ENCODE measurements around the gene TRAF2.

TRAF2 gene

DNA sequence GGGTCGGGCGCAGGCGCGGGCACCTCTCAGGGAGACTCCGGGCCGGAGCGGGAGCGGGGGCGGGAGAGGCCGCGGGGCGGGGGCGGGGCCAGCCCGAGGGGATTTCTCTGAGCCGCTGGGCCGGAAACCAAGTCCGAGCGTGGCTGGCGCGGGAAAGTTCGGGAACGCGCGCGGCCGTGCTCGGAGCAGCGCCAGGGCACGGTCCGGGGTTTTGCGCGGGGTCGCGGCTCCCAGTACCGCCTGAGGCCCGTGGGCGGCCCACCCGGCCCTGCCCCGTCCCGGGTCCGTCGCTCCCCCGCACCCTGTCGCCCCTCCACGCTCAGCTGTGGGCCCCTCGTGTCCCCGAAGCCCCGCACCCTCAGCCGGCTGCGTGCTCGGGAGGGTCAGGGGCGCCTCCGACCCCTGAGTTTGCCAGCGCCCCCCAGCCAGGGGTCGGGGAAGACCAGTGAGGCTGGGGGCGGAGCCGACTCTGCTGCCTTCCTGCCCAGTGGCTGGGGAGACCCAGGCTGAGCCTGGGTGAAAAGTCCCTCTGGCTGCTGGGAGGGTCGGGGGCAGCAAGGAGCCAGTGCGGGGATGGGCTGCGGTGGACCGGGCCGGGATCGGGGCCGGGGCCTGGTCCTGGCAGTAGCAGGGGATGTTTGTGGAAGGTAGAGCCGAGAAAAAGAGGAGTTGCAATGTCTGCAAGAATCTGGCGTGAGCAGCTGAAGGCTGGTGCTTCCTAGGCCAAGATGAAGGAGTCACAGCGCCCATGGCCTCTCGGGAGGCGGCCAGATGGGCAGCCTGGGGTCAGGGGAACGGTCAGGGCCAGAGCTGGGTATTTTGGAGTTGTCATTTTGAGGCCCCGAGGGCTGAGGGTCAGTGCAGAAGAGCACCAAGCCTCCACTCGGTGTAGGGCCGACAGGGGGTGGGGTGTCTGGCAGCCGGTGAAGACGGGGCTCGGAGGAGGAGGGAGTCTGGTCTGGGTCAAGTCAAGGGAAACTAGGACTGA, 588 bp downstream of the TRAF2 start:
- peak; percentile 54 for DNase-seq

DNA sequence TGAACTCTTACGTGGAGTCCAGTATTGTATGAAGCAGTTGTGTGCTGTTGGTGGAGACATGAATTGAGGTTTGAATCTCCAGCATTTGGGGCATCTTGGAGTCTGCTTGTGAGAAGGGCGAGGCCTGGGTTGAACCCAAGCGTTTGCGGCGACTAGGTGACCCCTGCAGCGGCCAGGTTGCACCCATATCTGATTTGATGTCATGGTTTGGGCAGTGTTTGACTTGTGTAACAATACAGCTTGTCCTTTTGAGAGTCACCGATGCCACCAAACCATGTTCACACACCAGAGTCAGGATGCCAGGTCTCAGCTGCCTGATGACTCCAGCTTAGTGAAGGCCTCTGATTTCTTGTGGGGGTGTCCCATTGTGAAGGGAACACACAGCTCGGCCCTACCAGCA, 2.1 kb downstream of the TRAF2 start:
- no peak for DNase-seq

DNA sequence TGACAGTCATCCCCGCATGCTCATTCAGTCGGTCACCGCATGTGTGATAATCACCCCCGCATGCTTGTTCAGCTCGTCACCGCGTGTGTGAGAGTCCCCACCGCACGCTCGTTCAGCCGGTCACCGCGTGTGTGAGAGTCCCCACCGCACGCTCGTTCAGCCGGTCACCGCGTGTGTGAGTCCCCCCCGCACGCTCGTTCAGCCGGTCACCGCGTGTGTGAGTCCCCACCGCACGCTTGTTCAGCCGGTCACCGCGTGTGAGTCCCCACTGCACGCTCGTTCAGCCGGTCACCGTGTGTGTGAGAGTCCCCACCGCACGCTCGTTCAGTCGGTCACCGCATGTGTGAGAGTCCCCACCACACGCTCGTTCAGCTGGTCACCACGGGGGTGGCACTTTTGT, 3.5 kb downstream of the TRAF2 start:
- DNase-seq: no peak

DNA sequence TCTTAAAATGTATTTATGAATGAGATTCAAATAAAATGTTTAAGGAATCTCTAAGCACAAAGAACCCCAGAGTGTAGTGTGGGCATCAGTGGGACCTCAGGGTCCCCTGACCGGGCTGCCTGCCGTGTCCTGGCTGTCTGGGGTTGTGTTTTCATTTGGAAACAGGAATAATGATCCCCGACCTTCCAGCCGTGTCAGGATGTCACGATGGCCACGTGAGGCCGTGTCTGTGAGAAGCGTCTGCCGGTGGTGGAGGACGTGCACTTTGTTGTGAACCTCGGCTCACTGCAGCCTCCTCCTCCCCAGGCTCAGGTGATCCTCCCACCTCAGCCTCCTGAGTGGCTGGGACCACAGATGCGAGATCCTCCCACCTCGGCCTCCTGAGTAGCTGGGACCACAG, 4.3 kb downstream of the TRAF2 start:
- no peak for DNase-seq

DNA sequence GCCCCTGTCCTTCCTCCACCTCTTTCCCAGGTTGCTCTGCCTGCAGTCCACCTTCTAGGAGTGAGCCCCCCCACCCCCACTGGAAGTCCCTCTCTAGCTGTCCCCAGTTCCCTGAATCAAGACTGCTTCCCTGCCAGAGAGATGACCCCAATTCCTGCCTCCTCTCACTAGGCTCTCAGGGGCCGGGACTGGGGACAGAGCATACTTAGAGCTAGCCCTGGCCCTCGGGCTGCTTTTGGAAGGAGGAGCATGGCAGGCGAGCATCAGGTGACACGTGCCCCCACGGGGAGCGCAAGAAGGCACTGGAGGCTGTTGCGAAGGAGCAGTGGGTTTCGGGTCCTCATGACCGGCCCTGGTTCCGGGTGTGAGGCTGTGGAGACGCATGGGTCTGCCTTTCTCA, 9.7 kb downstream of the TRAF2 start:
- no peak for DNase-seq

DNA sequence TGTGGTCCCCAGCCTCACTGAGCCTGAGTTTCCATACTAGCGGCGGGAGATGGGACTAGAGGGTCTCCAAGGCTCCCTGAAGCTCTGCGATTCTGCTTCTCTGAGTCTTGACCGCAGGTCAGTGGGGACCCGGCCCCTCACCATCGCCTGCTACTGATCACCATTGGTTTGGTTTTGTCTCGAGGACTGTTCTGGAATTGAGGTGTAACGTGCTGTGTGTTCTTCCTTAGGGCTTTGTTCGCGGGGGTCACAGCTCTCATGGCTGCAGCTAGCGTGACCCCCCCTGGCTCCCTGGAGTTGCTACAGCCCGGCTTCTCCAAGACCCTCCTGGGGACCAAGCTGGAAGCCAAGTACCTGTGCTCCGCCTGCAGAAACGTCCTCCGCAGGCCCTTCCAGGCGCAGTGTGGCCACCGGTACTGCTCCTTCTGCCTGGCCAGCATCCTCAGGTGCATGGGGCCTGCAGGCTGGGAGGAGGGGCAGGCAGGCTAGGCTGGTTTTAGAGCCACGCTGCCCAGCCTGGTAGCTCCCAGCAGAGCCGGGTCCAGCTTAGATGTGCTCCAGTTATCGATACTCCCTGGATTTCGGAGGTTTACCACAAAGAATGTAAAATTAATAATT, 12.3 kb downstream of the TRAF2 start:
- DNase-seq: no peak

DNA sequence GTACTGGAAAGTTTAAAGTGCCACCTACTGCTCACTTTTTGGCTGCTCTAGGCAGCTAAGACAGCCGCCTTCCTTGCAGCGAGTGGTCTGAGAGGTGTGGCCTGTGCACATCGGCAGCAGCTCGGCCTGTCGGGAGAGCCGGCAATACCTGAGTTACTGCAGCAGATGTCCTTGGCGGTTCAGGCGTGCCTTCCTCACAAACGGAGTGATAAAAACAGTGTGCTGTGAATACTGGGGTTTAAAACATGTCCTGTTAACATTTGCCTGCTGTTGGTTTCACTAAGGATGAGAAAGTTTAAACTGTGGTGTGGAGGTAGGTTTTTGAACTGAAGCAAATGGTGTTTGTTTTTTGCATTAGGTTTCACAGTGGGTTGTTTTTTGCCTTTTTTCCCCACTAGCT, 12.9 kb downstream of the TRAF2 start:
- DNase-seq: no peak

DNA sequence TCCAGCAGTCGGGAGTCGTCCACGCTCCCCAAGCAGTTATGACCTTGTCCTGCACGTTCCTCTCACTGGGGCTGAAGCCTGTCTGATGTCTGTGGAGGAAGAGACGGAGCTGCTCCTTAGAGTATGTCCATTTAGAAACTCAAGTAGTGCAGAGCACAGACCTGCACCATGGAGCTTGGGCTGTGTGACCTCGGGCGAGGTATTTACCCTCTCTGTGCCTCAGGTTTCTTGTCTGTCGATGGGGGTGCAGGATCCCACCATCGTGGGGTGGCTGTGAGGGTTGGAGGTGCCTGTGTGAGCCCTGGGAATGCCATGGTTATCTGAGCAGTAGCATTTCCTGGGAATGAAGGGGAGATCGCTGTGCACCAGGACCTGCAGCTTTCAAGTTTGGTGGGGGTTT, 14.2 kb downstream of the TRAF2 start:
- DNase-seq: no peak

DNA sequence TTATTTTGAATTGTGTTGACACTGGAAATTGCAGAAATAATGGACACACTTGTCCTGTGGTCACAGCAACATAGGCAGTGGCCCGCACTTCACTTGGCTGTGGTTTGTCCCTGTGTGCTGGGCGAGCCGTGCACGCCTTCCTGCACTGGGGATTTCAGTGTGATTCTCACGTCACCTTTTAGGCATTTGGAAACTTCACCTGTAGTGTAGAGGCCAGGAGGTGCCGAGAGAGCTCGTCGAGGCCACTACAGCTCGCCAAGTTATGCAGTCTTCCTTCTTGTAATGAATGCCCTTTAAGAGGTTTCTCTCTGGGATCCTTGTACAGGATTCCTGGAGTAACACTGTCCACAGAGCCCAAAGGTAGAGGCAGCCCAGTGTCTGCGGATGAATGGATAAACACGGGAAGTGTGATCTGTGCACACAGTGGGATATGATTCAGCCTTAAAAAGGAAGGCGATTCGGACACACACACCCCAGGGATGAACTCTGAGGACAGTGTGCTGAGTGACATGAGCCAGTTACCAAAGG, 14.7 kb downstream of the TRAF2 start:
- DNase-seq: no peak

DNA sequence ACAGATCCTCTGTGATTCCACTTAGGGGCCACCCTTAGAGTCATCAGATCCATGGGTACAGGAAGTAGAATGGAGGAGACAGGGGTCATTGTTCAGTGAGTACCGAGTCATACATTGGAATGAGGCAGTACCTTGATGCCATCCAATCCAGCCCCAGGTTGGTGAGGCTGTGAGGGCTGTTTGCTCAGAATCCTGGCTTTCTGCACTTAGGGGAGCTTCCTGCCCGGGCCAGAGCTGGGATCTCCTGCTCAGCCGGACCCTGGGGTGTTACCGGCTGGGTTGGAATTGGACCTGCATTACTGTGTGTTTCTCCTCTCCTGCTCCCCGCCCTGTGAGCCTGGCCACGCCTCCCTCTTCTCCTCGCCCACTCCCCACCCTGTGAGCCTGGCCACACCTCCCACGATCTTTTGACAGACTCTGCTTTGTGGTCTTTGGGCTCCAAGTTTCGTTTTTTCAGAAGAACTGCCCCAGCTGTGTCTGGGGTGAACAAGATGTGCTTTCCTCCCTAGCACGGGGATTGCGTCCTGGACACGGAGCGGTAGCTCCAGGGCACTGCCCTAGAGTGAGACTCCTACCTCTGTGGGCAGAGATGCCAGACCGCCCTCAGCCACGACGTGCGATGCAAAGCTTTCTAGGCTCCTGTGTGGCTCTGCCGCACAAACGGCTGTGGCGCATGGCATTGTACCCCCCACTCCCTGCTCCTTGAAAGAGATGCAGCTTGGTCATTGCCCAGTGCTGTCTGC, 15.4 kb downstream of the TRAF2 start:
- peak; percentile 89 for DNase-seq

DNA sequence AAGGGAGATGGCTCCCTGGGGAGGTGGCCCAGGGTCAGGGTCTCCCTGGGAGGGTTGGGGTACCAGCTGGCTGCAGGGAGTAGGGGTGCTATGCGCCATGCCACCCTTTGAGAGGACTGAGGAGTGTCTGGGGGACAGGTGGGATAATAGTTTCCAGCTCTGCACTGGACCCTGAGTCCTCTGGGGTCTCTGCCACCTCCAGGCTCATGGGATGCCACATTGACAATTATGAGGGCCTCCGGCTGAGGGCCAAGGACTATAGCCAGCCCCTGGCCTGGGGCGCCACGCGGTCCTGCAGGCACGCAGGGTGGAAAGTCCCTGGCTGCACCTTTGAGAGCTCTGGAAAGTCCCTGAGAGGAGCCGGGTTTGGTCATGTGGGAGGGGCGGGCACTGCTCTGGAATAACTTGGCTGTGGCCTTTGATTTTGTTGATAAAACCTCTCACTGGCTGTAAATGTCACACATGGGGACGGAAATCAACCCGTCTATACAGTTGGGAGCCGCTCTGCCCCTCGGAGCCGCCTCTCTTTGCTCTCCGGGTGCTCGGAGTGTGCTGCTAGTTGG, 16.0 kb downstream of the TRAF2 start:
- DNase-seq: peak; percentile 93

DNA sequence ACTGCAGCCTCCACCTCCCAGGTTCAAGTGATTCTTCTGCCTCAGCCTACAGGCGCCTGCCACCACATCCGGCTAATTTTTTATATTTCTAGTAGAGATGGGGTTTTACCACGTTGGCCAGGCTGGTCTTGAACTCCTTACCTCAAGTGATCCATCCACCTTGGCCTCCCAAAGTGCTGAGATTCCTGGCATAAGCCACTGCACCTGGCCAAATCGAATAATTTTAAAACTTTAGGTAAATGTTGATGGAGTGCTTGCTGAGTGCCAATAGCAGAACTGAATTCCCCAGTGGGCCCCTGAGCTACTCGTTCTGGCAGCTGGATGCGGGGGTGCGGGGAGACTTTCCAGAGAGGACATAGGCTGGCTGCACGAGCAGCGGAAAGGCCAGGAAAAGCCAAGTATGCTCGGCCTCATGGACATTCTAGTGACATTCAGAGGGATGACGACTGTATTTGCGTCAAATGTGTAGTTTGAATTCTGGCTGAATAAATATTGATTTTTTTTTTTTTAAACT, 16.8 kb downstream of the TRAF2 start:
- no peak for DNase-seq

DNA sequence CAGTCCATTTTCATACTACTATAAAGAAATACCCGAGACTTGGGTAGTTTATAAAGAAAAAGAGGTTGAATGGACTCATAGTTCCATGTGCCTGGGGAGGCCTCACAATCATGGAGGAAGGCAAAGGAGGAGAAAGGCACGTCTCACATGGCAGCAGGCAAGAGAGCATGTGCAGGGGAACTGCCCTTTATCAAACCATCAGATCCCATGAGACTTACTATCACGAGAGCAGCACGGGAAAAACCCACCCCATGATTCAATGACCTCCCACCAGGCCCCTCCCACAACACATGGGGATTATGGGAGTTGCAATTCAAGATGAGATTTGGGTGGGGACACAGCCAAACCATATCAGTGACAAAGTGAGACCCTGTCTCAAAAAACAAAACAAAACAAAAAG, 19.9 kb downstream of the TRAF2 start:
- no peak for DNase-seq

DNA sequence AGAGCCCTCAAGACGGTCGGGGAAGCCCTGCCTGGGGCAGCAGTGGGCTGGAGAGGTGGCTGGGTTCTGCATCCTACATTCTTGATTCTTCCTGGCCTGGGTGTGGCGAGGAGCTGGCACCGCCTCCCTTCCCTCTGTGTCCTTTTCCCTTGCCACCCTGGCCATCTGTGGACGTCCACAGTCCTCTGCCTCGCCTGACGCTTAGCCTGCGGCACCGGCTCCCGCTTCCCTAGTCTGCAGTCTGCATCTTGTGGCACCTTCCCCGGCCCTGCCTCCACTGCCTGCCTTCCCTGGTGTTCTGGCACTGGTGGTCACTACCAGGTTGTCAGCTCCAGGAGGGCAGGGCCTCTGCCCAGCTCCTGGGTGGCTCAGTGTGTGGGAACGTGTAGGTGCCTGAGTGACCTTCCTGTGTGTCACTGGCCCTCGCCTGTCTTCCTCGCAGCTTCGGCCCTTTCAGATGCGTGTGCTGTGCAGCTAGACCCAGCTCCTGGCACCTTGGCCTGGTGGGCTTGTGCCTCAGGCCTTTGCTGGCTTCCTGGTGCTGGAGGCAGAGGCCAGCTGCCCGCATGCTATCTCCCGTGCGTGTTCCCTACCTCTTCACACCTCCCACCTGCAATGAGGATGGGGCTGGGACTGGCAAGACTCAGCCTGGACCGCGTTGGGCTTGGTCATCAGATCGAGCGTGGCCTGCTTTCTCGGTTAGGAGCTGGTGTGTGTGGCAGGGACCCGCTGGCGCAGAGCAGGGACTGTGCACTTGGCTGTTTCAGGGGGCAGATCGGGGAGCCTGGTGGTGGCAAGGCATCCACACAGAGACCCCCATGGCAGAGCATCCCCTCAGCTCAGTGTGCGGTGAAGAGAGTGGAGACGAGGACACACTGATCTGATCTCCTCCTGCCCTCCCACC, 20.9 kb downstream of the TRAF2 start:
- no peak for DNase-seq

DNA sequence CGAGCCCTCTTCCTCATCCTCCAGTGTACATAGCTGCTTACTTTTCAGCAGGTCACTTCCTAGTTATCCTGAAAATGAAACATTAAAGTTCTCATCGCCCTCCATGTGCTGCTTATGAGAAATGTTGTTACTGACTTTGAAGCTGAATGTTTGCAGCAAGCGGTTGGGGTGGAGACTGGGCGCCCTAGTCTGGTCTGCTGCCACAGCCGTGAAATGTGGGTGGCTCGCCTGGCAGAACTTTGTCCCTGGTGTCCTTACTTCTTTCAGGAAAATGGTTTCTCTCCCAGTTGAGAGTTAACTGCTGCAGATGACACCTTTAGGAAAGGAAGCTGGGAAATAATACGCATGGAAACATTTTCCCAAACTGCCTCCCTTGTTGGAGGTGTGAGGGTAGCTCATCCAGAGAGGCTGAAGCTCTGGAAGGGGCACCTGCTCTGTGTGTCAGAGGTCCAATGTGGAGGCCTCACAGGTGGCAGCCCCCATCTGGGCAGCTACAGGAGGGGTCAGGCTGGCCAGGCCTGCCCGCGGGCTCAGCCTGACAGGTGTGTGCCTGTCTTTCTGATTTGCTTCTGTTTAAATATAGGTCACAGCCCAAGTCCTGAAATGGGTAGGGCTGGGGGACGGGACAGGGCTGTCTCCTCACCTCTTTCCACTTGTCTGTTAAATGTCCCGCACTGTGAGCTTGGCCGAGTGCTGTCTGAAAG, 24.0 kb downstream of the TRAF2 start:
- DNase-seq: no peak

DNA sequence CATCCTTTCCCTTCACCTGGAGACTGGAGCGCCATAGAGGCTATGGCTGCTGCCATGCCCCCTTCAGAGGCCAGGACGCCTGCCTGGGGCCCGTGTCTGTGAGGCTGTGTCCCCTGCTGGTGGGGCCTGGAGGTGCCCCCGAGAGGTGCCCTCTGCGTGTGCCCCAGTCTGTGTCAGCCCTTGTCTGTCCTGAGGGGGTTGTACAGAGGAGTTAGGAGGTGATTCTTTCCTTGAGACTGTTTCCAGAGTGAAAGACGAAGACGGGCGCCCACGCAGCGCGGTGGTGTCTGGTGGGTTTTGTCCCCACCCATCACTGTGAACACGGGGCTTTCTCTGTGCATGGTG, 24.6 kb downstream of the TRAF2 start:
- no peak for DNase-seq

DNA sequence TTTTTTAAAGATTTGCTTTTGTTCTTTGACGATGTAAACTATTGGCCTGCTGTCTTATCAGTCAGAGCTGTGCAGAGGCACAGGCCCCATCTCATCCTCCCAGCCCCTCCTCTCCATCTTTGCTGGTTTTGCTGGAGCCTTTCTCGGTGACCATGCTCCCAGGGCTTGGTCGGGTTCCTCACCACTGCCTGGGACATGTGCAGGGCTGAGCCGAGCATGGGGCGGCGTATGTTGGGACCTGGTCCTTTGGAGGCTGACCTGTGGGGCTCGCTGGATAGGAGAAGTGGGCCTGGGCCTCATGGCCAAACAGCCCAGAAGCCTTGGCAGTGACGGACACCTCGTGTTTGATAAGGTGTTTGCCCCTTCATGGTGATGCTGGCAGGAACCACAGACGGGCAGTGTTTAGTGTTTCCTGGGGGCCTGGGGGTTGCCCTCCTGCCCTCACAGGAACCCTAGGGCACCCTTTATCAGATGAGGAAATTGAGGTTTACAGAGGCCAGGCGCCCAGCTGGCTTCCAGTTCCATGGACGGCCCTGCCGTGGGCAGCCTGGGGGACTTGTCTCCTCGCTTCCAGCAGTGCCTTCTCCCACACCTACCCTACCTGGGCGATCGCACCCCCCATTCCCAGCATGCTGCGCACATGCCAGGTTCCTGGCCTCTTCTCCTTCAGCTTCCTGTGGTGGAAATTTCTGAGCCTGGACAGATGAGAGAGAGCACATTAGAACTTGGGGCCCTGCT, 27.6 kb downstream of the TRAF2 start:
- DNase-seq: no peak

DNA sequence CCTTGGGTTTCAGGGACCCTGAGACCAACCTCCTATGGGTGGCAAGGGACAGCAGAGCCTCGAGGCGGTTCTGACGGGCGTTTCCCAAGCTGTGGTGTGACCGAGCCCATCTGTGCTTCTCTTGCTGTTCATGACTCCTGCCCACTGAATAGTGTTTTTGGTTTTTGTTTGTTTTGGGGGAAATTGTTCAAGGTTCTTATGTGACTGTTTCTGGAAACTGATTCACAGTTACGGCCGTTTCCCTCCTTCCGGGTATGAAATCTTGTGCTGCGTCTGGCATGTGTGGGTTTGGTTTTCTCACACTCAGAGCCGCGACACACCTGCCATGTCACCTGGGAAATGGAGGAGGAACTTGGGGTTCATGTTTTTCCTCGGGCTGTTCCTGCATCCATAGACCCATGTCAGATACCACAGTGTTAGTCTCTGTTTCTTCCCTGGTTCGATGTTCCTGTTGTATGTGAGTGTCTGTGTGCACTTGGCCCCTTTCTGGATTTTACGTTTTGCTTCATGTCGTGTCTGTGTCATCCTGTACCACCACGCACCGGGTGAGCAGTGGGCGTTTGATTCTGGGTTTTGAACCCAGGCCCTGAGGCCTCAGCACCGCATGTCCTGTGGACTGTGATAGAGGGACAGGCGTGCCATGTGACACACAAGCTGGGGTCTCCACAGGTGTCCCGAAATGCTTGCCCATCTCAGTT, 29.5 kb downstream of the TRAF2 start:
- no peak for DNase-seq

DNA sequence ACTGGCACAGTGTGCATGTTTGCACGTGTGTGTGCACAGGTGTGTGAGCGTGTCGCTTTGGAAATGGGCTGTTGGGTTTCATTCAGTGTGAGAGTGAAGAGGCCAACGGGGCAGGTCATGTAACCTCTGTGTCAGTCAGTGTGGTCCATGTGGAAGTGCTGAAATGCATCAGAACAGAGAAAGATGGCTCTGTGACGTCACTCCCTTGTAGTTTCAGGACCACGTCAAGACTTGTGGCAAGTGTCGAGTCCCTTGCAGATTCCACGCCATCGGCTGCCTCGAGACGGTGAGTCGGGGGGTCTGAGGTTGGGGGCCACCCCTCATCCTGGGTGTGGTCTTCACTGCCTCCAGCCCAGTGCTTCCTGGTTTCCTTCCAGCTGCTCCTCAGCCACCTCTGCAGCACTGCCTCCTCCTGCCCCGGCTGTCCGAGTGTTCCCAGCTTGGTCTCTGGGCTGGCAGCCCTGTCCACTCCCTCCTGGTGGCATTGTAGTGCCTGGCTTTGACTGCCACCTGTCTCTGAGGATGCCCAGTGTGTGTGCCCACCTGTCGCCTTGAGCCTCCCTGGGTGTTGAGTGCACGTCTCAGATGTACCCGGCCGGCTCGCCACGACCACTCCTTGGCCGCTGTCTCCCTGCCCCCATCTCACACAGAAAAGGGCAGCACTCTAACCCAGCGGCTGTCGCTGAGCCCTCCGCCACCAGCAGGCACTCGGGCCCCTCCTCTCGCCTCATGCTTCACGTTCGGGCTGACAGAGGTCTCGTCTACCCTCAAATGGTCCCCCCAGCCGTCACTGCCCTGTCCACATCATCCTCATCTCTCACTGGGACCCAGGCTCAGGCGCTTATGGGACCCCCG, 30.2 kb downstream of the TRAF2 start:
- no peak for DNase-seq
